ENCODE data around the gene ZNF273. TPM values are rescaled to one million over a fixed set of nuclear protein-coding genes. Genes with fewer than 3 reads are reported as not detected.

The ZNF273 gene
- polyA plus RNA-seq, 1 donor (not counting 4 experiments of a cell fraction or from before 2014, with no cell fraction given): 4.7 TPM

DNA sequence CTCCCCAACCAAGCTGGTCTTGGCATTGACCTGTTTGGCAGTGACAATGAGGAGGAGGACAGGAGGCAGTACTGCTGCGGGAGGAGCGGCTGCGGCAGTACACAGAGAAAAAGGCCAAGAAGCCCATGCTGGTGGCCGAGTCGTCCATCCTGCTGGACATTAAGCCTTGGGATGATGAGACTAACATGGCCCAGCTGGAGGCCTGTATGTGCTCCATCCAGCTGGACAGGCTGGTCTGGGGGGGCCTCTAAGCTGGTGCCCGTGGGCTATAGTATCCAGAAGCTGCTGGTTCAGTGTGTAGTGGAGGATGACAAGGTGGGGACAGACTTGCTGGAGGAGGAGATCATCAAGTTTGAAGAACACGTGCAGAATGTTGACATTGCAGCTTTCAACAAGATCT, 39.1 kb upstream of the ZNF273 start:
- TF ChIP-seq EZH2 (IDR thresholded peaks at IDR 0.05; ENCODE audit: low read length): no peak
- TF ChIP-seq, protein P1, sequence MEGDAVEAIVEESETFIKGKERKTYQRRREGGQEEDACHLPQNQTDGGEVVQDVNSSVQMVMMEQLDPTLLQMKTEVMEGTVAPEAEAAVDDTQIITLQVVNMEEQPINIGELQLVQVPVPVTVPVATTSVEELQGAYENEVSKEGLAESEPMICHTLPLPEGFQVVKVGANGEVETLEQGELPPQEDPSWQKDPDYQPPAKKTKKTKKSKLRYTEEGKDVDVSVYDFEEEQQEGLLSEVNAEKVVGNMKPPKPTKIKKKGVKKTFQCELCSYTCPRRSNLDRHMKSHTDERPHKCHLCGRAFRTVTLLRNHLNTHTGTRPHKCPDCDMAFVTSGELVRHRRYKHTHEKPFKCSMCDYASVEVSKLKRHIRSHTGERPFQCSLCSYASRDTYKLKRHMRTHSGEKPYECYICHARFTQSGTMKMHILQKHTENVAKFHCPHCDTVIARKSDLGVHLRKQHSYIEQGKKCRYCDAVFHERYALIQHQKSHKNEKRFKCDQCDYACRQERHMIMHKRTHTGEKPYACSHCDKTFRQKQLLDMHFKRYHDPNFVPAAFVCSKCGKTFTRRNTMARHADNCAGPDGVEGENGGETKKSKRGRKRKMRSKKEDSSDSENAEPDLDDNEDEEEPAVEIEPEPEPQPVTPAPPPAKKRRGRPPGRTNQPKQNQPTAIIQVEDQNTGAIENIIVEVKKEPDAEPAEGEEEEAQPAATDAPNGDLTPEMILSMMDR (optimal IDR thresholded peaks at IDR 0.05 in 1 of 3, IDR thresholded peaks at IDR 0.05 in 1 of 3, conservative IDR thresholded peaks at IDR 0.05 in 1 of 3; ENCODE audit: extremely low read depth in 1 of 3, insufficient read depth in 2 of 3, low read length in 3 of 3): no peak
- H3K9ac ChIP-seq (ENCODE audit: control insufficient read depth, extremely low read depth, insufficient read depth, low read length): no peak overlapping the region
- no peaks in the 10 kb centered on the region for H3K36me3 ChIP-seq (ENCODE audit: control insufficient read depth in 2 of 2, extremely low read depth in 1 of 2, insufficient read depth in 2 of 2, low read length in 2 of 2)
- peaks cover 4% of the 10 kb centered on the region for H3K9me3 ChIP-seq (ENCODE audit: control insufficient read depth, low read depth, low read length)
- no peak overlapping the region for H2AFZ ChIP-seq (ENCODE audit: control insufficient read depth, low read length)
- DNase-seq (ENCODE audit: low read depth, low spot score): no peak
- no peak overlapping the region for H3K27ac ChIP-seq (ENCODE audit: control insufficient read depth, insufficient read depth, low read length)
- dilution Hi-C loops (cut with MboI; ENCODE audit: extremely low pct_ligation_motif_present, low sequenced_read_pairs): no loop called here
- no peak for FAIRE-seq
- no peaks in the 10 kb centered on the region for H4K20me1 ChIP-seq (ENCODE audit: control insufficient read depth, extremely low read depth, insufficient read depth, low read length)
- H3K4me3 ChIP-seq (ENCODE audit: control insufficient read depth in 2 of 3, extremely low read depth in 1 of 3, insufficient read depth in 2 of 3, low read depth in 1 of 3, low read length in 3 of 3): no peak overlapping the region
- H3K9me1 ChIP-seq (ENCODE audit: control insufficient read depth, extremely low read depth, insufficient read depth, low read length): no peaks in the 10 kb centered on the region
- no peaks in the 10 kb centered on the region for H3K27me3 ChIP-seq (ENCODE audit: control insufficient read depth, extremely low read depth, insufficient read depth, low read length)
- H3K79me2 ChIP-seq (ENCODE audit: control insufficient read depth, insufficient read depth, low read length): no peaks in the 10 kb centered on the region
- no peak overlapping the region for H3K4me2 ChIP-seq (ENCODE audit: control insufficient read depth, extremely low read depth, insufficient read depth, low read depth, low read length)
- no peaks in the 10 kb centered on the region for H3K4me1 ChIP-seq (ENCODE audit: control insufficient read depth, extremely low read depth, insufficient read depth, low read length)

- no peak for FAIRE-seq
- TF ChIP-seq EZH2 (IDR thresholded peaks at IDR 0.05; ENCODE audit: low read length): no peak
- TF ChIP-seq, protein P1 (optimal IDR thresholded peaks at IDR 0.05 in 1 of 3, IDR thresholded peaks at IDR 0.05 in 1 of 3, conservative IDR thresholded peaks at IDR 0.05 in 1 of 3; ENCODE audit: extremely low read depth in 1 of 3, insufficient read depth in 2 of 3, low read length in 3 of 3): no peak
- dilution Hi-C loops (cut with MboI; ENCODE audit: extremely low pct_ligation_motif_present, low sequenced_read_pairs): no loop called here
These were observed 35.1 kb upstream of the ZNF273 start for GRCh38 chr7:64867863-64868440.

More at GRCh38 chr7:64867863-64868440, 35.1 kb upstream of the ZNF273 start:
- H3K27me3 ChIP-seq (ENCODE audit: control insufficient read depth, extremely low read depth, insufficient read depth, low read length): no peaks in the 10 kb centered on the region
- no peak overlapping the region for H3K4me2 ChIP-seq (ENCODE audit: control insufficient read depth, extremely low read depth, insufficient read depth, low read depth, low read length)
- H4K20me1 ChIP-seq (ENCODE audit: control insufficient read depth, extremely low read depth, insufficient read depth, low read length): no peaks in the 10 kb centered on the region
- H3K9me3 ChIP-seq (ENCODE audit: control insufficient read depth, low read depth, low read length): peaks cover 7% of the 10 kb centered on the region
- H3K79me2 ChIP-seq (ENCODE audit: control insufficient read depth, insufficient read depth, low read length): no peaks in the 10 kb centered on the region
- no peak overlapping the region for H3K27ac ChIP-seq (ENCODE audit: control insufficient read depth, insufficient read depth, low read length)
- no peaks in the 10 kb centered on the region for H3K9me1 ChIP-seq (ENCODE audit: control insufficient read depth, extremely low read depth, insufficient read depth, low read length)
- DNase-seq (ENCODE audit: low read depth, low spot score): no peak
- no peak overlapping the region for H3K9ac ChIP-seq (ENCODE audit: control insufficient read depth, extremely low read depth, insufficient read depth, low read length)
- H3K36me3 ChIP-seq (ENCODE audit: control insufficient read depth in 2 of 2, extremely low read depth in 1 of 2, insufficient read depth in 2 of 2, low read length in 2 of 2): no peaks in the 10 kb centered on the region
- H3K4me3 ChIP-seq (ENCODE audit: control insufficient read depth in 2 of 3, extremely low read depth in 1 of 3, insufficient read depth in 2 of 3, low read depth in 1 of 3, low read length in 3 of 3): no peak overlapping the region
- H3K4me1 ChIP-seq (ENCODE audit: control insufficient read depth, extremely low read depth, insufficient read depth, low read length): no peaks in the 10 kb centered on the region
- H2AFZ ChIP-seq (ENCODE audit: control insufficient read depth, low read length): no peak overlapping the region
